ENCODE measurements around the gene TRIOBP. TPM values are rescaled to one million over a fixed set of nuclear protein-coding genes. Genes with fewer than 3 reads are reported as not detected.
"Not testable (repeated sequence)": the region's sequence is repeated elsewhere in the genome, so short reads cannot be mapped to it uniquely, and the experiment has no call there.

Gene TRIOBP
- 40.1 TPM for total RNA-seq

GRCh38 chr22:37696657-37697537 lies at the start of gene TRIOBP:
Gene TRIOBP, plus strand, starts transcription at chr22:37697048. Its CDS starts 4,318 bp downstream, at chr22:37701366.
- DNase-seq: peak; percentile 91

GRCh38 chr22:37647317-37647716 lies 49.5 kb upstream of the TRIOBP start:
- no peak for DNase-seq

- no peak for DNase-seq
These were observed 48.9 kb upstream of the TRIOBP start for GRCh38 chr22:37647928-37648327.

GRCh38 chr22:37650463-37651136 lies 46.2 kb upstream of the TRIOBP start:
- DNase-seq: no peak

GRCh38 chr22:37654563-37655251 lies 42.1 kb upstream of the TRIOBP start:
- no peak for DNase-seq

GRCh38 chr22:37655252-37655563 lies 41.6 kb upstream of the TRIOBP start:
- no peak for DNase-seq

GRCh38 chr22:37656583-37656982 lies 40.3 kb upstream of the TRIOBP start:
- not testable (repeated sequence) for DNase-seq

- DNase-seq: no peak
These were observed 39.2 kb upstream of the TRIOBP start for GRCh38 chr22:37657590-37658132.

GRCh38 chr22:37658133-37659065 lies 38.4 kb upstream of the TRIOBP start, which contains the start of gene PDXP:
Gene PDXP, plus strand, starts transcription at chr22:37658723. Its CDS starts 60 bp downstream, at chr22:37658783.
- DNase-seq: peak; percentile 100

GRCh38 chr22:37659066-37659896 lies 37.6 kb upstream of the TRIOBP start:
- DNase-seq: no peak

GRCh38 chr22:37659897-37660708 lies 36.7 kb upstream of the TRIOBP start:
- DNase-seq: no peak

- DNase-seq: no peak
These were observed 36.2 kb upstream of the TRIOBP start for GRCh38 chr22:37660709-37661045.

- peak; percentile 90 for DNase-seq
These were observed 35.5 kb upstream of the TRIOBP start for GRCh38 chr22:37661160-37661924.

- no peak for DNase-seq
These were observed 34.8 kb upstream of the TRIOBP start for GRCh38 chr22:37662039-37662438.

GRCh38 chr22:37663521-37664140 lies 33.2 kb upstream of the TRIOBP start:
- no peak for DNase-seq

GRCh38 chr22:37664249-37665101 lies 32.4 kb upstream of the TRIOBP start:
- no peak for DNase-seq

GRCh38 chr22:37665487-37665886 lies 31.4 kb upstream of the TRIOBP start:
- DNase-seq: no peak

- DNase-seq: no peak
These were observed 27.3 kb upstream of the TRIOBP start for GRCh38 chr22:37669586-37669985.
